ENCODE results near the gene RPA4. TPM values are rescaled to one million over a fixed set of nuclear protein-coding genes. Genes with fewer than 3 reads are reported as not detected.

The RPA4 gene
- not detected in 2 replicates for total RNA-seq (2011; cell fraction: chromatin; rRNA removed; ENCODE audit: low replicate concordance)
- total RNA-seq (2011; cell fraction: nucleolus; rRNA removed), result not detected in 2 replicates
- total RNA-seq (2011; cell fraction: nucleoplasm; rRNA removed), result not detected in 2 replicates
- total RNA-seq (2014; rRNA removed) (not detected in 2 replicates), total RNA-seq (2014; rRNA removed; fragmentation: Illumina TruSeq; extraction: Trizol) (not detected in 2 replicates), total RNA-seq (2015; rRNA removed; fragmentation: Illumina TruSeq; extraction: Trizol) (not detected in 2 replicates), total RNA-seq (2021) (not detected in 2 replicates), polyA plus RNA-seq (2011; rRNA removed) (0.09 and 0.29 TPM in 2 replicates), polyA plus RNA-seq (2014; fragmentation: Illumina TruSeq; extraction: Trizol) (not detected in 2 replicates), polyA plus RNA-seq (2014; fragmentation: Nextera tagmentation; extraction: Ambion mirVana) (not detected), polyA plus RNA-seq (2014; rRNA removed) (0.20 TPM in 1 of 2 replicates, not detected in the other), polyA minus RNA-seq (2011; rRNA and poly(A)+ RNA removed) (not detected in 2 replicates), Bru-seq, nascent RNA (not detected), BruChase-seq, experiment 1, labeled RNA remaining after a 2-hour chase (not detected), BruChase-seq, experiment 2, labeled RNA remaining after a 6-hour chase (percentile 29 among the genes with signal in this experiment)
- 0.12 TPM in 1 of 2 replicates, not detected in the other for polyA plus RNA-seq (2011; cell fraction: cytosol; rRNA removed)
- polyA plus RNA-seq (2011; cell fraction: nucleus; rRNA removed), result not detected in 2 replicates
- polyA plus RNA-seq (2012), result 0.04 and 0.15 TPM in 2 replicates
- not detected in 2 replicates for polyA minus RNA-seq (2011; cell fraction: cytosol; rRNA and poly(A)+ RNA removed)
- polyA minus RNA-seq (2011; cell fraction: nucleus; rRNA and poly(A)+ RNA removed), result not detected in 2 replicates
- long read RNA-seq, experiment 1, result 0 reads
- long read RNA-seq, experiment 2, result 0 reads
- long read RNA-seq, experiment 3, result 0 reads

GRCh38 chrX:96883608-96884007, at the start of gene RPA4:
Gene RPA4 (plus strand): TSS chrX:96883908. CDS start chrX:96884311, 403 bp downstream.
- H3K4me3 ChIP-seq, result no peak within 1 kb of the TSS
- ChIA-PET POLR2A (no interaction called here), CTCF (ENCODE audit: low intra/inter-chr PET ratio) (no interaction called here)
- no peaks in the 10 kb centered on the region for H4K20me1 ChIP-seq (replicated peaks; ENCODE audit: control insufficient read depth, insufficient read depth, low read length)
- 0% methylated on average over 9 of the region's 10 CpGs for WGBS (ENCODE audit: insufficient coverage, low coverage, missing lambda C conversion rate)
- no peaks in the 10 kb centered on the region for H3K79me2 ChIP-seq (ENCODE audit: control insufficient read depth, insufficient read depth, low read length)
- no TSS peak for BruUV-seq (replicated peaks)
- H3K9me1 ChIP-seq (ENCODE audit: control insufficient read depth, insufficient read depth, low read length), result no peaks in the 10 kb centered on the region
- H3K9me3 ChIP-seq (replicated peaks; ENCODE audit: control insufficient read depth, insufficient read depth, low read depth, low read length), result no peaks in the 10 kb centered on the region
- H3K9ac ChIP-seq (ENCODE audit: insufficient read depth in 1 of 2, low read depth in 2 of 2, low read length in 2 of 2), result no peak within 1 kb of the TSS
- no peaks in the 10 kb centered on the region for H3K4me1 ChIP-seq (replicated peaks in 1 of 2; ENCODE audit: control insufficient read depth in 2 of 2, insufficient read depth in 2 of 2, low read length in 2 of 2)
- H3K27ac ChIP-seq (ENCODE audit: extremely low read depth, low read depth, low read length), result no peak within 1 kb of the TSS
- ATAC-seq (no peak), FAIRE-seq (no peak), DNase-seq (ENCODE audit: extremely low read depth in 1 of 4, low spot score in 3 of 4) (no peak)
- intact Hi-C loops (cut with micrococcal nuclease), result no loop called here
- H3K27me3 ChIP-seq (ENCODE audit: control insufficient read depth in 2 of 2, insufficient read depth in 2 of 2, low read length in 2 of 2), result no peaks in the 10 kb centered on the region
- in situ Hi-C loops (cut with MboI), result no loop called here
- no peak within 1 kb of the TSS for H2AFZ ChIP-seq (ENCODE audit: low read depth, low read length)
- H3K4me2 ChIP-seq (ENCODE audit: insufficient read depth, low read length), result no peak within 1 kb of the TSS
- no peaks in the 10 kb centered on the region for H3K36me3 ChIP-seq (ENCODE audit: control insufficient read depth, insufficient read depth, low read length)
- TF ChIP-seq ERF (CRISPR knock-in tag; IDR thresholded peaks at IDR 0.05) (no peak), HNRNPUL1 (IDR thresholded peaks at IDR 0.05; ENCODE audit: low read length) (no peak), FOXJ2 (tag; IDR thresholded peaks at IDR 0.05) (no peak), GTF3C2 (IDR thresholded peaks at IDR 0.05; ENCODE audit: borderline replicate concordance, extremely low read depth, insufficient read length) (no peak), GMEB1 (CRISPR knock-in tag; IDR thresholded peaks at IDR 0.05) (no peak), NFIC (IDR thresholded peaks at IDR 0.05) (no peak), GATAD2A (IDR thresholded peaks at IDR 0.05) (no peak), ZBED1 (IDR thresholded peaks at IDR 0.05) (no peak), FOXP4 (CRISPR knock-in tag; IDR thresholded peaks at IDR 0.05; ENCODE audit: borderline replicate concordance) (no peak), HNRNPL (IDR thresholded peaks at IDR 0.05; ENCODE audit: low read depth, low read length) (no peak), ZSCAN32 (CRISPR knock-in tag; IDR thresholded peaks at IDR 0.05) (no peak), ILF3 (IDR thresholded peaks at IDR 0.05; ENCODE audit: borderline replicate concordance) (no peak), DDX20 (tag; IDR thresholded peaks at IDR 0.05; ENCODE audit: low read depth) (no peak), SIX5 (IDR thresholded peaks at IDR 0.05; ENCODE audit: borderline replicate concordance in 1 of 2, insufficient read depth in 1 of 2, low read depth in 1 of 2, low read length in 2 of 2) (no peak)

All from K562 (cell line).